Skin of body (tissue), 2 donors: Measurements from ENCODE around the gene SOX18. TPM values are rescaled to one million over a fixed set of nuclear protein-coding genes. Genes with fewer than 3 reads are reported as not detected.

Source experiments
- DNase-seq: peaks from one replicate; lab custom pipeline; 2025; lab: John Stamatoyannopoulos, UW
- total RNA-seq: library from RNA; depleted of rRNA; stranded (reverse); fragments of >200 nt; gene quantifications from one replicate; pipeline ENCODE4 v1.2.3, GENCODE V29; 2014

The SOX18 gene
- total RNA-seq, 1 donor from 2014 or later = 3.7 TPM

- no peak for DNase-seq
These were observed 19.8 kb upstream of the SOX18 start for GRCh38 chr20:64069209-64069613.

DNA sequence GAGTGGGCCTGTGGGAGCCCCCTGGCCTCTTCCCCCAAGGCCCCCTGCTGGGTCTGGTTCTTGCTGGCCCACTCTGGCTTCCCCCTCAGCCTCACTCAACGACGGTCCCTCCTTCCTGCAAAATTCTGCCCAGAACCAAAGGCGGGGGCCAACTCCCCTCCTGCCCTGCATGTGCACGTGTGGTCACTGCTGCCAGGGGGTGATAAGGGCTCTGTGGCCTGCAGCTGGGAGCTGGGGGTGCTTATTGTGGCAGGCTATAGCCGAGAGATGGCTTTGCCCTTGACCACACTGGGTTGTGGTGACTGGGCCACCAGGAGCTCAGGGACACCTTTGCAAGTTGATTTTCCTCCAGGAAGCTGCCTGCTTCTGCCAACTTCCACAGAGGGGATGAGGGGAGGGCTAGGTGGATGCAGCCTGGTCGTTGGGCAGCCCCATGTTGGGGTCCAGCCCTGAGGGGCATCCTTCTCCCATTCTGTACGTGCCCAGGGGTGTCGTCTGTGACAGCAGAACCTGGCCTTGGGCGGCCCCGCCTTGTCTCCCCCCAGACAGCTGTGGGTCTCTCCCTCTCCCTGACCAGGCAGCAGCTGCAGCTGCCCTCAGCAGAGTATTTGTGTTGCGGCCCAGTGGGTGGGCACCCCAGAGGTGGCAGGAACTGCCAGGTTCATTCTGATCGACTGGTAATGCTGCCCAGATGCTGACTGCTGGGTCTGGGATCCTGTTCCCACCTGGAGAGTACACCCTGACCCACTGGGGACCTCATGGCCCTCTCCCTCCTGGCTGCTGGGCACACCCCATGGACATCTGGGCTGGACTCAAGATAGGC is 19.2 kb upstream of the SOX18 start:
- DNase-seq = no peak

GRCh38 chr20:64067733-64068307 is 18.4 kb upstream of the SOX18 start:
- no peak for DNase-seq

- DNase-seq = no peak
These were observed 17.7 kb upstream of the SOX18 start for GRCh38 chr20:64067005-64067632.

DNA sequence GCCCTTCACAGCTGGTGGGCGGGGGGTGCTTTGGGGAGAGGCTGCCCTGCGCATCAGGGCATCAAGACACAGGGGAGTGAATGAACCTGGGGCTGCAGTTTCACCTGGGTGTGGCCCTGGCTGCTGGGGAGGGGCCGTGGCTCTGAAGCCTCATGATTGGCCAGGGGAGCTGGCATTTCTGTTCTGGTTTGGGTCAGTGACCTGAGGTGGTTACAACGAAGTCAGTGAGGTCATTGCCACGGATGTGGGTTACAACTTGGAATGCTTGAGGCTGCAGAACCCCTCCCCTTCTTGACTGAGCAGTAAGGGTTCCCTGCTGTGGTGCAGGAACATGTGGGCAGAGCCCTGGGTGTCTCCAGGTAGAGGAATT is 16.5 kb upstream of the SOX18 start:
- no peak for DNase-seq

DNA sequence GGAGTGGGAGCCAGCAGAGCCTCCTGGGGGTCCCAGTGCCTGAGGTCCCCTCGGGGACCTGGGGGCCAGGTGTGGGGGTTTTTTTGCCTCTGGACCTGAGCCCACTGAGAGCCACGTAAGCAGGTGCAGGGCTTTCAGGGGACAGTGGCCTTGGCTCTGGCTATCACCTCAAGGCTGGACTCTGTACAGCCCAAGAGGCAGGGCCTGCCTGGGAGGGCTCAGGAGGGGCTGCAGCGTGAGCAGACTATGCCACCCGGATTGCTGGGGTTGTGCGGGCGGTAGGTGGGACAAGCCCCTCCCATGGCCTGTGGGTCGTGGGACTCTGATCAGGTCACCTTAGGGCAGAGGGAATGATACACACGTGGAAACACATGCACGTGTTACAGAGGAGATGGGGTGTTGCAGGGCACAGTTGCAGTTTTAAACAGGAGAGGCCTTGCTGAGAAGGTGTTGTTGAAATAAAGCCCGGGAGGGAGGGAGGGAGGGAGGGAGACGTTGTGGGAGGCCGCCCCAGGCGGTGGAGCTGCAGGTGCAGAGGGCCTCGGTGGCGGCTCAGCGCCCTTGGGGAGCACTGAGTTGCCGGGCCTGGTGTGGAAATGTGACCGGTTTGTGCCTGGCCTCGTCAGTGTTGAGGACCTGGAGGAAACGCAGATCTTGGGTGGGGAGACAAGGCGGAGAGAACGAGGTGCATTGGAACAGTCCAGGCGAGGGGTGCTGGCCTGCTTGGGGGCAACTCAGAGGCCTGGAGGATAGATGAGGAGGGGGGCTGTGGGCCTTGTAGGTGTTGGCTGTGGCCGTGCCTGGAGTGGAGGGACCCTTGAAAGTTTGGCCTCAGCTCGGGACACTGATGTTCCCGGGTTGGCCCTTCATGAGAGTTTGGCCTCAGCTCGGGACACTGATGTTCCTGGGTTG is 15.9 kb upstream of the SOX18 start:
- DNase-seq = no peak

DNA sequence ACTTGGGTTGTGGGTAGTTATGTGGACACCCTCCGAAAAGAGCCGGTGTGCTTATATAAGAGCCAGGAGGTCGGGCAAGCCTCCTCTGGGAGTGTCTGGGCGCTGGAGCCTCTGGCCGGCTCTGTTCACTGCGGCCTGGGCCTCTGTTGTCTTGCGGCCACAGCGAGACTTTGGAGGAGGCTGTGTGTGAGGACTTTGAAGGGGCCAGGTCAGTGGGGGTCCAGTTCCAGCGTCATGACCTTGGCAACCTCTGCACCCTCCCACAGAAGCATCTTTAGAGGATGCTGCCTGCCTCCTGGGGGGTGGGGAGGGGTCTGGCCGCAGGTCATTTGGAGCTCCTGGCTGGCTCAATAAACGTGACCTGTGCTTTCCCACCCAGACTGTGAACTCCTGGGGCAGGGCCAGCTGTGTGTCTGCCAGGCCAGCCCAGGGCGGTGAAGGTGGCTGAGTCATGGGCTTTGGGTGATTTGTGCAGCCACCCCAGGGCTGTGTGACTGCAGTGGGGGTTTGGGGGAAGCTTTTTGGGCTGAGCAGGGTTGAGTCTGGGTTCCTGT is 14.8 kb upstream of the SOX18 start:
- DNase-seq = no peak

DNA sequence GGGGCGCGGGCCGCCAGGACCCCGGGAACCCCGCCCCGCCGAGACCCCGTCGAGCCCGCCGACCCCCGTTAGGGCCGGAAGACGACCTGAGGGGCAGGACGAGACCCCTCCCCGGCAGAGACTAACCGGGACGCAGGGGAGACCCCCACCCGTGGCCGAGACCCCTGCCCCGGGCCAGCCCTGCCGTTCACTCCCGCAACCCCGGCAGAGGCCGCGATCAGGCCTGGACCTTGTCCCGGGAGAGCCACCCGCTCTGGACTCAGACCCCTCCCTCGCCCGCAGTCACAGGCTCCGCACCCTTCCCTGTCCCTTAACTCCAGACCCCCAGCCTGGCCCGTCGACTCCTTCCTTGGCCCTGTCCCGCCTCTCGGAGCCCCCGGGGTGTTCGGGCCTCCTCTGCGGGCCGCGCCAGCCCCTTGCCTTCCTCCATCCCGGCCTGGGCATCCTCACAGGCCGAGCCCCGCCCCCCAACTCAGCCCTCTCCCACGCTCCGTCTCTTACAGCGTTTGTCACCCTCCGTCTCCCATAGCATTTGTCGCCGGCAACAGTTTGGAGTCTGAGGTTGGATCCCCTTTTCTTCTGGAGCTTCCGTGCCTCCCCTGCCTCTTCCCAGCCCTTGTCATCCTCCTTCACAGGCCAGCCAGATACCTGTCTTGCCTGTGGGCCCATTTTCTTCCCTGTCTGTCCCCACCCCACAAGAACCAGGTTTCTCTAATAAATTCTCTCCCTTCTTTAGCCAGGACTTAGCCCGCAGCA is 14.1 kb upstream of the SOX18 start:
- DNase-seq = no peak

GRCh38 chr20:64062596-64063388 is 13.4 kb upstream of the SOX18 start, which contains the start of gene TCEA2:
Gene TCEA2 (plus strand): TSS chr20:64063198. CDS start chr20:64063313, 115 bp downstream.
- peak; percentile 93 for DNase-seq

GRCh38 chr20:64062276-64062595 is 12.8 kb upstream of the SOX18 start:
- no peak for DNase-seq

DNA sequence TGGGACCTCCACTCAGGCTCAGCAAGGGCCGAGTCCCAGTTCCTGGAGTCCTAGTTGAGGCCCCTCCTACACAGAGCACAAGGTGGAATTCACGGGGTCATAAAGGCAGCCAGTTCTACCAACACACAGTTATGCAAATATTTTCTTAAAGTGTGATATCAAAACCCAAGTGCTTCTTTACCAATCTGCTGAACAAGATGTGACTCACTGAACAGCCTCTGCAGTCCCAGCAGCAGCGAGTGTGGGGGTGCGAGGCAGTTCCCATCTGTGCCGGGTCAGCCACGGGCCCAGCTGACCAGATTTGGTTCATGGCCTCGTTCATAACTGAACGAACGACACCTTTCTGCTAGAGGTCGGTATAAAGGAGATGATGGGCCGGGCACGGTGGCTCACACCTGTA is 9.1 kb upstream of the SOX18 start:
- DNase-seq = no peak

DNA sequence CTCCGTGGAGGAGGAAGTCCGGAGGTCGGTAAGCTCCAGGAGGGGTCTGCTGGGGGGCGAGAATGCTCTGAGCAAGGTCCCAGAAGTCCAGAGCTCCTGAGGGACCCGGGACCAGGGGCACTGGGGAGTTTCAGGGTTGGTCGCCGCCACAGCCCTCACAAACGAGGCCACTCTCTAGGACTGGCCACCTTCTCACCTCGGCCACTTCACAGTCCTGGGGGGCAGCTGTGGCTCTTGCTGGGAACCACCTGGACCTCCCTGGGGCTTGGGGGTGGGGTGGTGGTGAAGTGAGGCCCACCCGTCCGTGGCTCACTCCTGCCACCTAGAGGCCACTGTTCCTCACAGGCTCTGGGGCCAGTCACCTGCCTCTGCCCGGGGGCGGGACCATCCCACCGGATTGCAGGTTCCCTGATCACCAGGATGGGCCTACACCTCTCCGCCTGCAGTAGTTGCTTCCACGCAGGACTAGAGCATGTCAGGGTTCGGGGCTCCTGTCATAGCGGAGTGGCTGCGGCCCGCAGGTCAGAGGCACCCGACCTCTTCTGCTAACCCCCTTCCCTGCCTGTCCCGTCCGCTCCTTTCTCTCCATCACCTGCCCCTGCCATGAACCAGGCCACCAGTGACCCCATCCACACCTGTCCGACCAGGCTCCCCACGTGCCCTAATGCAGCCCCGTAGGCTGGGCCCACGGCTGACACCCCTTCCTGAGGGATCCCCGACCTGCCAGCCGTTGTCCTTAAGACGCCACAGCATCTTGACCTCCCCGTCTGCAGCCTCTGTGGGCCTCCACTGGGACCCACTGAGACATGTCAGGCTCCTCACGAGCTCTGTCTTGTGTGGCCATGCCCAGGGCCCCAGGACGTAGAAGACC is 8.4 kb upstream of the SOX18 start:
- no peak for DNase-seq

- DNase-seq = no peak
These were observed 7.6 kb upstream of the SOX18 start for GRCh38 chr20:64056889-64057627.

DNA sequence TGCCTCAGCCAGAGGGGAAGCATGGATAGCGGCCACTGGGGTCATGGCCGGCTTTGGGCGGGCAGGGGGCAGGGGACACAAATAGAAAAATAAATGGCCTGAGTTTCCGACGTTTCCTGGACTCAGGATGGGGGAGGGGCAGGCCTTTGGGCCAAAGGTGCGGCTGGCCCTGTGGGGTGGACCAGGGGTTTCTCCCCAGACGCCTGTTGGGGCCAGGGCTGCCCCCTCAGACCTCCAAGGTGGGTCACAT is 7.1 kb upstream of the SOX18 start:
- DNase-seq = no peak

GRCh38 chr20:64055893-64056638 is 6.6 kb upstream of the SOX18 start:
- no peak for DNase-seq

- DNase-seq = no peak
These were observed 6.0 kb upstream of the SOX18 start for GRCh38 chr20:64055396-64055892.

DNA sequence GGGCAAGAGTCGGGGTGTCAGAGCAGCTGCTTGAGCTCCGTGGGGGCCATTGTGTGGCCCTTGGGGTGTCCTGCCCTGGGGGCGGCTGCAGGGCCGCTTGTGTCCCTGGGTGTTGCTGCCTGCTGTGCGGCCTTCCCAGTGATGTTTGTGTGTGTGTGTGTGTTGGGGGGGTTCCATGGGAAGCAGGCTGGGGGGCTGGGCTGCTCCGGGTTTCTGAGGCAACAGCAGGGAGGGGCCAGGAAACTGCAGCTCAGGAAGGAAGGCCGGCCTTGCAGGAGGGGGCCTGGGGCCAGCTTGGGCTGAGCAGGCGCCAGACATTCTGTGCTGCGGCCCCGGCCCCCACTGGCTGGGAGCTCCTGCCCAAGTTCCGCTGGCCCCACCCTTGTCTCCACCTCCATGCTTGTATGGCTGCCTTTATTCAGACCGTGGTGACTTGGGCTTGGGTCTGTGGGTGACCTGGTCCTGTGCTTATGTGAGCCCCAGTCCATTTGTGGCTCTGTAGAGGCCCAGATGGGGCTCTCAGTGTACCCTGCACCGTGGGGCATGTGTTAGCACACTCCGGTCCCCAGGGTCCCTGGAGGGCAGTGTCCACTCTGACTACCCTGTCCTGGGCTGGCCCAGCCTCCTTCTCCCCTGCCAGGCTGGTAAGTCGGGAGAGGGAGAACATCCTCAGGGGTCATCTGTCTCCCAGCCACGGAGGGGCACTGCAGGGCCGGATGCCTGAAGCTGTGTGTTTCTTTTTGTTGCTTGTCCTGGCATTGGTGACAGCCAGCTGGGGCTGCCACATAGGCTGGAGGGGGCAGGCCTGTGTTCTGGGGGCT is 4.6 kb upstream of the SOX18 start:
- DNase-seq = no peak
